Measurements from ENCODE around the gene MOCOS.
"Not testable (repeated sequence)": the region's sequence is repeated elsewhere in the genome, so short reads cannot be mapped to it uniquely, and the experiment has no call there.

Gene MOCOS

GRCh38 chr18:36201765-36202164 is 14.5 kb downstream of the MOCOS start:
- no peak for DNase-seq (ENCODE audit: low spot score)

- DNase-seq (ENCODE audit: low spot score), result no peak
Measured at GRCh38 chr18:36203360-36203895, 16.1 kb downstream of the MOCOS start.

- no peak for DNase-seq (ENCODE audit: low spot score)
Measured at GRCh38 chr18:36205166-36205565, 17.9 kb downstream of the MOCOS start.

- DNase-seq (ENCODE audit: low spot score), result no peak
Measured at GRCh38 chr18:36207303-36207702, 20.0 kb downstream of the MOCOS start.

GRCh38 chr18:36207969-36208368 is 20.7 kb downstream of the MOCOS start:
- not testable (repeated sequence) for DNase-seq (ENCODE audit: low spot score)

GRCh38 chr18:36211612-36212065 is 24.3 kb downstream of the MOCOS start:
- no peak for DNase-seq (ENCODE audit: low spot score)

GRCh38 chr18:36212301-36213171 is 25.2 kb downstream of the MOCOS start:
- DNase-seq (ENCODE audit: low spot score), result no peak

- no peak for DNase-seq (ENCODE audit: low spot score)
Measured at GRCh38 chr18:36214811-36215210, 27.5 kb downstream of the MOCOS start.

GRCh38 chr18:36215577-36215976 is 28.3 kb downstream of the MOCOS start:
- DNase-seq (ENCODE audit: low spot score), result no peak

GRCh38 chr18:36217348-36217747 is 30.1 kb downstream of the MOCOS start:
- DNase-seq (ENCODE audit: low spot score), result no peak

- no peak for DNase-seq (ENCODE audit: low spot score)
Measured at GRCh38 chr18:36229188-36229587, 41.9 kb downstream of the MOCOS start.

GRCh38 chr18:36240510-36240909 is 53.2 kb downstream of the MOCOS start:
- DNase-seq (ENCODE audit: low spot score), result not testable (repeated sequence)

GRCh38 chr18:36241831-36242230 is 54.5 kb downstream of the MOCOS start:
- no peak for DNase-seq (ENCODE audit: low spot score)

GRCh38 chr18:36247036-36247435 is 59.7 kb downstream of the MOCOS start:
- no peak for DNase-seq (ENCODE audit: low spot score)

- DNase-seq (ENCODE audit: low spot score), result no peak
Measured at GRCh38 chr18:36249392-36249791, 62.1 kb downstream of the MOCOS start.

GRCh38 chr18:36250827-36251226 is 63.5 kb downstream of the MOCOS start:
- no peak for DNase-seq (ENCODE audit: low spot score)

- DNase-seq (ENCODE audit: low spot score), result no peak
Measured at GRCh38 chr18:36255072-36255698, 67.9 kb downstream of the MOCOS start.

GRCh38 chr18:36256094-36256493 is 68.8 kb downstream of the MOCOS start:
- DNase-seq (ENCODE audit: low spot score), result no peak

- no peak for DNase-seq (ENCODE audit: low spot score)
Measured at GRCh38 chr18:36262971-36263370, 75.7 kb downstream of the MOCOS start.

GRCh38 chr18:36264283-36264682 is 77.0 kb downstream of the MOCOS start:
- DNase-seq (ENCODE audit: low spot score), result no peak

- DNase-seq (ENCODE audit: low spot score), result no peak
Measured at GRCh38 chr18:36265015-36265414, 77.7 kb downstream of the MOCOS start.

GRCh38 chr18:36269157-36269556 is 81.9 kb downstream of the MOCOS start:
- no peak for DNase-seq (ENCODE audit: low spot score)

- no peak for DNase-seq (ENCODE audit: low spot score)
Measured at GRCh38 chr18:36271153-36271552, 83.9 kb downstream of the MOCOS start.

Measured in CD4-positive, alpha-beta T cell treated with Interleukin-6 at 100 ng/mL for 8 hours (primary cell).